Measurements from ENCODE around the gene ZC3H12D.
A peak's percentile ranks its signal among the peaks of the same experiment; 100 is the strongest.
"Not testable (repeated sequence)": the region's sequence is repeated elsewhere in the genome, so short reads cannot be mapped to it uniquely, and the experiment has no call there.

The ZC3H12D gene

DNA sequence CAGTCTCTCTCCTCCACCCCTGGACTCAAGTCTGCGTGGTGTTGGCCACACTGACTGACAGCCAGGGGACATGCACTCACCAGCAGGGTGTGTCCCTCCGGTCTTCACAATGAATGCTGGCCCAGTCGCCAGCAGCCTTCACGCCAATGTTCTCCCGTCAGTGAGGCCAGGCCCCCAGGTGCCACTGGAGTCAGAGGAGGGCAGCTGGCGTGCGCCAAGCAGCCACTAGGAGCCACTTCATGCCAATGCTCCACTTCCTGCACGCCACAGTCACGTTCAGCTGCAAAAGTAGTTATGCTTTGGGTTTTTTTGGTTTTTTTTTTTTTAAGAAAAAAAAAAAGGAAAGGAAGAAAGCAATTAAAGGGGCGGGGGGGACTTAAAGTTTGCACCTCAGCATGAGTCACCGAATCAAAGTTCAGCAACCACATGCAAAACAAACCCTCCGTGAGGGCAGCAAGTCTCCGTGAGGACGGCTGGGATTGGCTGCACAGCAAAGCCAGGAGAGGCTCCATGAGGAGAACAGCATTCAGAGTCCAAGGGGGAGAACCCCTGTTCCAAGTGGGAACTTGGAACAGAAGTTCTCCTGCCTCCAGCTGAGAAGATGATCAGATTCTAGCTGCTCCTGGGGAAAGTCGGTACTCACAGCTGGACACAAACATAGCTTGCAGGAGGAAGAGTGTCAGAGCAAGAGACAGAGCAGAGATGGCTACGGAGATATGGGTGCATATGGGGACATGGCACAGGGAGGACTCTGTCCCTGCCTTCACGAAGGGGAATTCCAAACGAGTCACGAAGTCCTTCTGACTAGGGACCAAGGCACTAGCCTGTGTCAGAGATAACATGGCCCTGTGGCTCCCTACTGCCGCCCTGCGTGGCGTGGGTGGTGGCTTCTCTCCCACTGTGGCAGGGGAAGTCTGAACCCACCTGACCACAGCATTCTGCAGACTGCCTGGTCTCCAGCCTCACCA lies at the start of gene ZC3H12D:
Gene ZC3H12D, minus strand, starts transcription at position 282 of the 968 bp plus-strand sequence. CDS start 10,471 bp downstream, outside the sequence.
- peak; percentile 87 for DNase-seq

DNA sequence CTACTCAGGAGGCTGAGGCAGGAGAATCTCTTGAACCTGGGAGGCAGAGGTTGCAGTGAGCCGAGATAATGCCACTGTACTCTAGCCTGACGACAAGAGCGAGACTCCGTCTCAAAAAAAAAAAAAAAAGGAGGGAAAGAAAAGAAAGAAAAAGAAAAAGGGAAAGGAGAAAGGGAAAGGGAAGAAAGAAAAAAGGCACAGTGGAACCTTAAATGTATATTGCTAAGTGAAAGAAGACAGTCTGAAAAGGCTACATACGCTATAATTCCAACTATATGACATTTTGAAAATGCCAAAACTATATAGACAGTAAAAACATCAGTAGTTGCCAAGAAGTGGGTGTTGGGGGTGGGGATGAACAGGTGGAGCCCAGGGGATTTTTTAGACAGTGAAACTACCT lies 44.8 kb upstream of the ZC3H12D start:
- DNase-seq = no peak

DNA sequence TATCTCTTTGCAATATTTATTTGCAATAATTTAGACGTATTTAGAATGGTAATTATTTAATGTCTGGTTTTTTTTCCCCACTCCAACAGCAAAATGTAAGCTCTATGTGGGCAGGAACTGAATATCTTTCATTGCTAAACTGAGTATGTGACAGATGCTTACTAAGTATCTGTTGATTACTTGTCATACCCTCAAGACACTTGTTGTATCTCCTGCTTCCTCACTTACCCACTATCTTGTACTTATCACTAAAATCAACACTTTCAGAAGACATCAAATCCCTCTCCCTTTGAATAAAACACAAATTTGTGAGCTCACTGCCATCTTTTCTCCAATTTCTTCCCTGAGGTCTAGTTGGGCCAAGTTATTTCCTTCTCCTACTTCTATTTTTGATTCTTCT lies 30.7 kb upstream of the ZC3H12D start:
- no peak for DNase-seq

DNA sequence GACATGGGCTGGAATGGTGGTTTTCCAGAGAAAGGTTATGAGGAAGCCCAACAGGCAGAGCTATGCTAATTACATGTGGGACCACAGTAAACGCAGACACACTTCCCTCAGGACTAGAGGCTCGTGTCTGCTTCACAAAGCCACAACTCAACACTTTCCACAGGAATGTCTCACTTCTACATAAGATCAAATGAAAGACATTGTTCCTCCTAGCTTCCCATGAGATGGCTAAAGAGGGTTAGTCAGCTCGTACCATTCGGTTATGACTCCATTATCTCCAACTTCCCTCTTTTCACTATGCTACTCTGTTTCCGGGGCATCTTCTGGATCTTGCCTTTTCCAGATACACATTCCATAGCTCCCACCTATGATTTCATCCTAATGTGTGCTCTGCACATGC lies 29.1 kb upstream of the ZC3H12D start:
- no peak for DNase-seq

DNA sequence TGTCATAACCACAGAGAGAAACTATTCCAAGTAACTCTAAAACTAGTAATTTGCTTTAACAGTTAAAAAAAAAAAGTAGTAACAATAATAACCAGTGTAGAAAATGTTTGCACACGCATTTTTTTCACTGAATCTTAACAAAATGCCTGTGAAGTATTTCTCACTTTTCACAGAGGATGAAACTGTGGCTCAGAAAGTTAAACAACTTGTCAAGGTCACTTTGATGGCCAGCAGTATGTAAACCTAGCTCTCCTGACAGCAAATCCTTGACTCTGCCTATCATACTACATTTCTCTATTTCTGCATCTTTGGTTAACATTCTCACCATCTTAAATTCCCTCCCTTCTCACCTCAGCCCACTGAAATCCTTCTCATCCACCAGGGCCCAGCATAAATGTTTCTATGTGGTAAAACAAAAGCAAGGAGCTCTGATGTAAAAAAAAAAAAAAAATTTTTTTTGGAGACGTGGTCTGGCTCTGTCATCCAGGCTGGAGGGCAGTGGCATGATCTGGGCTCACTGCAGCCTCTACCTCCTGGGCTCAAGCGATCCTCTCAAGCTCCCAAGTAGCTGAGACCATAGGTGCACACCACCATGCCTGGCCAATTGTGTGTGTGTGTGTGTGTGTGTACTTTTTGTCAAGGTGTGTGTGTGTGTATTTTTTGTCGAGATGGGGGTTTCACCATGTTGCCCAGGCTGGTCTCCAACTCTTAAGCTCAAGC lies 26.1 kb upstream of the ZC3H12D start:
- DNase-seq = no peak

DNA sequence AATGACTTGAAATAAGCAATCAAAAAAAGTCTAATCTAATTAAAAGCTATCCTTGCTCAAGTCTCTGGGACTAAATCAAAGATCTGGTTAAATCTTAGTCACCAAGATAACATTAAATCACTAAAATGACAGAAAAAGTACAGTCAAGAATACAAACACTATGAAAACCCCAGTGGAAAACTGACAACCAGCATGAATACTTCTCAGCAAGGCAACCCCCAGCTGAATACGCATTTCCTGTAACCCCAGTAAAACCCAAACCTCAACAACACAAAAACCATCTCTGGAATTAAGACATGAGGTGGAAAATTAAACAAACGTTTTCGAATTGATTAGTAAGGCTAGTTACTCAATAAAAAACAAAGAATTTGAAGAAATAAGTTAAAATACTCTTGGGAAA lies 23.7 kb upstream of the ZC3H12D start:
- no peak for DNase-seq

DNA sequence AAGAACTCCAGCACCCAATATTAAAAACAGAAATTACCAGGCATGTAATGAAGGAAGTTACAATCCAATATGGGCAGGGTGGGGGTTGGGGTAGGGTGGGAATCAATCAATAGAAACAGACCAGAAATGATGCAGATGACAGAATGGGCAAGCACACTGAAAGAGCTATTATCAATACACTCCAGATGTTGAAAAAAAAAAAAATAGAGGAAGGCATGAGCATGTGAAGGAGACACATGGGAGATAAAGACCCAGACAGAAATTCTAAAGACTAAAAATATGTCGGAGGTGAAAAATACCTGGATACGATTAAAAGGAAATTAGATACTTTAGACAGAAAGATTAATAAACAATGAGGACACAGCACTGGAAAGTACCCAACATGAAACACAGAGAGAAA lies 19.1 kb upstream of the ZC3H12D start:
- no peak for DNase-seq

DNA sequence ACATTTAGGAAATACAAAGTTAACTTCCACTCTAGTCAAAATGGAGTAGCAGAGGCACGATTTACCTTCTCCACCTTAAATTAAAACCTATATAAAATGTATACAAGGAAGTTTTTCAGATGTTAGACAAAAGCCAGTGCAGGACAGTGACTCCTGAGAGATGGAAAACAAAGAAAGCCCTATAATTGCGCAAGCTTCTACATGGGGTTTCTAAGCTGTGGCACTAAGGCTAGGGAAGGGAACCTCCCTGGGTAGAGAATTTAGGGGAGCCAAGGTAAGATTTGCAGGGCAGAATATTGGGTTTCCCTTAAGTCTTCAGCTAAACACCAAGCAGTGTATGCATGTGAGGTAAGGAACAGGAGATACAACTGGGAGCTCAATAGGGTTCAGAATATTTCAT lies 18.5 kb upstream of the ZC3H12D start:
- DNase-seq = no peak

DNA sequence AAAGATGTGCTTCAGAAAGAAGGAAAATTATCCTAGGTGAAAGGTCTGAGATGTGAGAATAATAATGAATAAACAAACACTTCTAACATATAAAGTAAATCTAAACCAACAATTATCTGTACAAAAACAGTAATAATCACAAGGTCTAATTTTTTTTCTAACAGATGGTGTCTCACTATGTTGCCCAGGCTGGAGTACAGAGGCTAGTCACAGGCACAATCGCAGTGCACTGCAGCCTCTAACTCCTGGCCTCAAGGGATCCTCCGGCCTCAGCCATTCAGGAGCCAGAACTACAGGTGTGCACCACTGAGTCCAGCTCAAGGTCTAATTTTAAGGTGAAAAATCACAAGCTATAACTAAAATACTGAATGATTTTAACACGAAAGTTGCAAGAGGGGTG lies 17.0 kb upstream of the ZC3H12D start:
- DNase-seq = no peak

DNA sequence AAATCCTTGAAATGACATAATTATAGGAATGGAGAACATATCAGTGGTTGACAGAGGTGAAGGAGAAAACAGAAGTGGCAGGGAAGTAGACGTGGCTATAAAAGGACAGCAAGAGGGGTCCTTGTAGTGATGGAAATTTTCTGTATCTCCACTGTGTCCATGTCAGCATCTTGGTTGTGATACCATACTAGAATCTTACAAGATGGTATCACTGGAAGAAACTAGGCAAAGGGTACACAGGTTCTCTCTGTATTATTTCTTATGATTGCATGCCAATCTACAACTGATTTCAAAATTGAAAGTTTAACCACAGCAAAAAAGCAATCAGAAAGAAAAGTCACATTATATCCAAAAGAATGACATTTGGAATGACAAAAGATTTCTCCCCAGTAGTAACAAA lies 16.4 kb upstream of the ZC3H12D start:
- DNase-seq = no peak

DNA sequence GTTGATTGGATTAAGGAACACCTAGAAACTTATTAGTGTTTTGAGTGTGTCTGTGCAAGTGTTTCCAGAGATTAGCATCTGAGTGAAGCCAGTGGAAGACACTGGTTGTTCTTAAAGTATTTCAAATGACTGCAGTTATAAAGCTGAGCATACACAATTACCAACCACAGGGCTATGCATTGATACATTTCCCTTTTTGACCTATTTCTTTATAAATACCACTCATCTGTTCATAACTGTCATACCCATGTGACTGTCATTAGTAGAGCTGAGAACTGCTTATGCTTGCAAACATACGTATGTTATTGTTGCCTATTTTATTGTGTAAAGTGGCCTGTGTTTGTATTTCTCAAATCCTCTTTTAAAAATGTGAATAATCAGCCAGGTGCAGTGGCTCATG lies 15.3 kb upstream of the ZC3H12D start:
- no peak for DNase-seq

DNA sequence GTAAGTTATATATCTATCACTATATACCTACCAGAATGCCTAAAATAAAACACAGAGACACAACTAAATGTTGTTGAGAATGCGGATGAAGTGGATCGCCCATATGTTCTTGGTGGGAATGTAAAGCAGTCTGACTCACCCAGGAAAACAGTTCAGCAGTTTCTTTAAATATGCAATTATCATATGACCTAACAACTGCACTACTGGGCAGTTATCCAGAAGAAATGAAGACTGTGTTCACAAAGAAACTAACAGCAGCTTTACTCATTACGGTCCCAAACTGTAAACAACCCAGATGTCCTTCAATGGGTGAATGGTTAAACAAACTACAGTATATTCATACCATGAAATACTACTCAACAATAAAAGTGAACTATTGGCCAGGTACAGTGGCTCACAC lies 14.3 kb upstream of the ZC3H12D start:
- DNase-seq = no peak

DNA sequence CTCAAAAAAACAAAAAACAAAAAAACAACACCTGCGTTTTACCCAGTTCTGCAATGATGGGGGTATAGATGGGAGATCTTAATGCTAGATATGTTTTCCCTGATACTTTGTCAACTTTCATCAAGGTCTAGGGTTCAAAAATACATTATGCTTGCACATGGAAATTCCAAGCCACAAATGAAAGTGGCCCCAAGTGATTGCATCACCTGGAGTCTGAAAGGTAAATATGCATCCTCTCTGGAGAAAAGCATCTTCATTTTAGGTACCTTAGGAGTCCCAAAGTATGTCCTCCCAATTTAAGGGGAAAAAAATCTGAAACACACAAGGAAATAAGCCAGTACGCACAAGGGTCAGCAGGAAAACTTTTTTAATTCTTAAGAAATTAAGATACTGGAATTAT lies 12.6 kb upstream of the ZC3H12D start:
- DNase-seq = no peak

DNA sequence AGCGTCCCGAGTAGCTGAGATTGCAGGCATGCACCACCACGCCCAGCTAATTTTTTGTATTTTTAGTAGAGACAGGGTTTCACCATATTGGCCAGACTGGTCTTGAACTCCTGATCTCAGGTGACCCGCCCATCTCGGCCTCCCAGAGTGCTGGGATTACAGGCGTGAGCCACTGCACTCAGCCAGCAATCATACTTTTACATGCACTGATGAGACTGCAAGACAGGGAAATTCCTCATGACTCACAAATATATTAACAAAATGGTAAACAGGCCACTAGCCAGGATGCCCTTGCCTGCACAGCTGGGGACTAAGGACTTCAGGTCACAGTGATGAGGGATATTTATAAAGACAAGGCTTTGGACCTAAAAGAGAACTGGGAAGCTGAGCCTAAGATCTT lies 11.8 kb upstream of the ZC3H12D start:
- not testable (repeated sequence) for DNase-seq

DNA sequence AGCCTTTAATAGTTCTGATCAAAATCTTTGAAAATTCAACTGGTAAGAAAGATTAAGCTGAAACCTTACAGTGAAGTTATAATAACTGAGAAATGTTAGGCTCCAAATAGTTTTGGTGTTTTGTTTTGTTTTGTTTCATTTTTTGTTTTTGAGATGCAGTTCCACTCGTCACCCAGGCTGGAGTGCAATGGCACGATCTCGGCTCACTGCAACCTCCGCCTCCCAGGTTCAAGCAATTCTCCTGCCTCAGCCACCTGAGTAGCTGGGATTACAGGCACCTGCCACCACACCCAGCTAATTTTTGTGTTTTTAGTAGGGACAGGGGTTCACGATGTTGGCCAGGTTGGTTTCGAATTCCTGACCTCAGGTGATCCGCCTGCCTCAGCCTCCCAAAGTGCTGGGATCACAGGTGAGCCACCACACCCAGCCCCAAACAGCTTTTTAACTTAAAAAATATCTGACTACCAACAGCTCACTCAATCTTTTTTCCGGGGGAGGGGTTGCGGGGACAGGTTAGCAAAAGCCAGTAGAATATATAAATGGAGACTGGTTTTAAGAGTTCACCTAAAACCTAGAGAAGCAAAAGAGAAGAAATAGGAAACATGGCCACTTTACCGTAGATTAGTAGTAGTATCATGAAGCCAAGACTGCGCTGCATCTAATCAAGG lies 10.7 kb upstream of the ZC3H12D start:
- not testable (repeated sequence) for DNase-seq

DNA sequence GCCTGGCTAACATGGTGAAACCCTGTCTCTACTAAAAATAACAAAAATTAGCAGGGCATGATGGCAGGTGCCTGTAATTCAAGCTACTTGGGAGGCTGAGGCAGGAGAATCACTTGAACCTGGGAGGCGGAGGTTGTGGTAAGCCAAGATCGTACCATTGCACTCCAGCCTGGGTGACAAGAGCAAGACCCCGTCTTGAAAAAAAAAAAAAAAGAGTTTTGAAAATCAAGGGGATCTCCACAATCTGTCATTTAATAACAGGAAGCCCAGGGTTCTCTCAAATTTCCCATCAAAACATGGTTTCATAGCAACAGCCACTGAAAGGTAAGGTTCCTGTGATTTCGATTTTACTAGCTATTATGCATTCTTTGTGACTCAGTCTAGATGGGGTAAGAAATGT lies 10.0 kb upstream of the ZC3H12D start:
- DNase-seq = peak; percentile 77

DNA sequence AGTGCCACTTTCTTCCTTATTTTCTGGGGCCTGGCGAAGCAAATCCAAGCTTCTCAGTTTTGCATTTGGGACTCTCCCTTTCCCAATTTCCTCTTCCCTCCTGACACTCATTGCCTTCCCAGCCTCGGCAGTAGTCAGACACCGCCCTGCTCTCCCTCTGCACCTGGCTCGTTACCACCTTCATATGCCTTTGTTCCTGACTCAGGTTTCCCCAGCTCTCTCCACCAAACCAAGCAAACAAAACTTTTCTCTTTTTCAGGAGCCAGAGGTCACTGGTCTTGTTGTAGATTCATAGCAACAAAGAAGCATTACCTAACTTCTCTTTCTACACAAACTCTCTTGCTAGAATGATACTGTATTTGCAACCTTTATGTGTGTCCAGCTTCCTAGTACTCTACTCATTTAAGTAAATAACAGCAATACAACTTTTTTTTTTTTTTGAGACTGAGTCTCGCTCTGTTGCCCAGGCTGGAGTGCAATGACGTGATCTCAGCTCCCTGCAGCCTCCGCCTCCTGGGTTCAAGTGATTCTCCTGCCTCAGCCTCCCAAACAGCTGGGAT lies 9.0 kb upstream of the ZC3H12D start:
- no peak for DNase-seq

DNA sequence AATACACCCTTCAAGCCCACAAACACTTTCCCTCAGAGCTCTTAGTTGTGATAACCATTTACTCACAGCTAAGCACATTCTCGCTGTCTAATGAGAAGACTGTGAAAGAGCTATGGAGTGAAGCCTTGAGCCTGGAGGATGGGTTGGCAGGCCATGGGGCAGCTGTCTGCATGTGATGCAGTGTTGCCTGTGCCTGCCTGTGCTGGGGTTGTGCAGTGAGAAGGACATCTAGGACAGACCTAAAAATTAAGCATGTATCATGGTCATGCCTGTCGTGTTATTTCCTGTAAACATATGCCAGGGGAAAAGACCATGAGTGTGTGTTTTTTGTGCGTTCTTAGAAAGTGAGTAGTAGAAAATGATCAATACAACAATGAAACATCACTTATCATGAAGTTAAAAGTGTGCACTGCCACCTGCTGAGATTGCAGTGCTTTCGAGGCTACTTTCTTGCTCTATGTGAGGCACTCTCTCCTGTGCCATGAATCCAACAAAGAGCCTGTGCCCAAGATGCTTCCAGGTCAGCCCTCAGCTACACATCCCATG lies 8.1 kb upstream of the ZC3H12D start:
- DNase-seq = no peak

DNA sequence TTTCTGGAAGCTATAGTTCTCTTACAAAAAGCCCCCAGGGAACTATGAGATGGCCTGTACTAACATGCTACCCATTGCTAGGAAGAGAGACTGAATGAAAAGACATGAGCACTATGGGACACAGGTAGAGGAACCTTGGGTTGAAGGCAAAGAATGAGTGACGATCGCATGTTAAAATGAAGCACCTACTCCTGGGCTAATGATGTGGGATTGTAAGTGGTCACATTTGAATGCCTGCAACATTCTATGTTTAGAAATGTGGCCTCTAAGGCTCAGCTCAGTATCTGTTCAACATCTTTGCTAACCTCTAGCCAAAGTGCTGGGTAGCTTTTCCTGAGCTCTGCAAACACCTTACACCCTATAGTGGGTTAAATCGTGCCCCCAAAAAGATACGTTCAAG lies 5.2 kb upstream of the ZC3H12D start:
- no peak for DNase-seq

DNA sequence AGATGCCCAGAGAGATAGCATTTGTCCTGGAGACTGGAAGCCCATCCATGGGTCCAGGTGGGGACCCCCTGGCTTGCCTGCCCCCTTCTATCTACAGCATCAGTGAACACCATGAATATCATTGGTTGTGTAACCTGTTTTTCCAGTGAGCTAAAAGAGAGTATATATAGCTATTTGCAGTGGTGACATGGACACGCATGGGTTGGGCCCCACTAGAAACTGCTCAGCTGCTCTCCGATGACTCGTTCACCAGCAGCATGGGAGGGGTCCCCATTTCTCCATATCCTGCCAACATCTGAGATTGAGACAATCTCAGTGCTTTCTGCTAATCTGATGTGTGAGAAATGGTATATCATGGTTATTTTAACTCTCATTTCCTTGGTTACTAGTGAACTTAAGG lies 4.0 kb upstream of the ZC3H12D start:
- peak; percentile 56 for DNase-seq

DNA sequence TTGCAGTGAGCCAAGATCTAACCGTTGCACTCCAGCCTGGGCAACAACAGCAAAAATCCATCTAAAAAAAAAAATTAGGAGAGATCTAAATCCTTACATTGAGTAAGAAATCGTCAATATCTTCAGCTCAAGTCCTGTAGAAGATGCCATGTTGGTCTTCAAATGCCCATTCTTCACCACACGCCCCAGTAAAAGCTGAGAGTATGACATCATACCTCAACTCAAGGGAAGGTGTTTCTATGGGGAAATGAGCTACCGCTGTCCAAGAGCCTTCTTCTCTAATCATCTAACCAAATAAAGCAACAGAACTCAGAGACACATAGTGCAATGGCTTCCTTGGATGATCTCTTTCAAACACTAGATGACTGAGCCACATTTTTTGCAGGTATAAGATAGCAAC lies 2.5 kb upstream of the ZC3H12D start:
- no peak for DNase-seq

DNA sequence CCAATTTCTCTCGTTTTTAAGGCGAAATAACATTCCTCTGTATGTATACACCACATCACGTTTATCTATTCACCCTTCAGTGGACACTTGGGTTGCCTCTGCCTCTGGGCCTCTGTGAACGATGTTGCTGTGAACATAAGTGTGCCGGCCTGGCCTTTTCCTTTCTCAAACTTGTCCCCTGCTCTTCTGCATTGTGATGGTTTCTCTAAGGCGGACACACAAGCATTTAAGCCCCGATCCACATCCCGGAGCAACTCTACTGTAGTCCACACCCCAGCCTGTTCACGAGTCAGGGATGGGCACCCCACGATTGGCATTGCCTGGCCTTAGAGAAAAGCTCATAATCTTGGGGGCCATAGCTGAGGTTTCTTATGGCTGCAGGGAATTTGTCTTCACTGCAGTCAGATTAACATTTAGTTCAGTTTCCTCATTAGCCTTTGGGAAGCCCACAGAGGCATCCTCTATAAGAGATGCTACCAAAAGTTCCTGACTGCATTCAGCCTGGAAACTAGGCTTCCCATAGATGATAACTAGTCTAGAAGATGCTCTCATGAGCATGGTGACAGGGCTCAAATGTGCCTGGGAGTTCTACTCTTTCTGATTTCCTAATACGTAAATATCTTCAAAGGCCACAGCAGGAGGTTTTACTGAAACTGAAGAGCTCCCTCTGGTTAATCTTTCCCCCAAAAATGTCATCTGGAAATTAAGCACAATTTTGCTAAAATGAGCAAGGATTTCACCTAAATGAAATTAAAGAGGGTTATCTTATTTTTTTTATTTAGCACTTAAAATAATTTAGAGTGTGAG lies 762 bp downstream of the ZC3H12D start:
- DNase-seq = peak; percentile 64
